IMR-90 (cell line): ENCODE measurements around the gene GFI1. TPM values are rescaled to one million over a fixed set of nuclear protein-coding genes. Genes with fewer than 3 reads are reported as not detected.

ENCODE experiments used
- ATAC-seq: fragments of 200-7000 bp; cut with Tn5 transposase; 2 replicates; pipeline ENCODE4 v1.9.1; 2020; ENCODE audit warnings: low read depth, mild to moderate bottlenecking, moderate library complexity
- BruUV-seq: library from RNA; stranded (reverse); fragments of 400-500 nt; replicated peaks from 2 replicates; lab custom pipeline; 2021; lab: Mats Ljungman, UMichigan
- CTCF ChIA-PET: fragments of 300-600 bp; formaldehyde crosslinking; extraction: SDS; loops from one replicate; lab custom pipeline; 2021; ENCODE audit warnings: antibody characterized with exemption; lab: Yijun Ruan, JAX
- POLR2A ChIA-PET: fragments of 300-600 bp; sonication (Branson Sonifier 250); formaldehyde crosslinking; loops from one replicate; lab custom pipeline; 2022; ENCODE audit warnings: antibody characterized with exemption; ENCODE audit not compliant: unreplicated experiment; lab: Charles Lee
- DNase-seq: peaks from one replicate; pipeline ENCODE4 v3.0.0; 2013
- H2AFZ ChIP-seq: replicated peaks from 2 replicates; pipeline ENCODE3; 2013; ENCODE audit warnings: low read length, mild to moderate bottlenecking; ENCODE audit not compliant: poor library complexity
- H2AK5ac ChIP-seq: 2 replicates; pipeline ENCODE4 v1.6.1; 2013; ENCODE audit warnings: low read depth, low read length, inconsistent platforms
- H2AK9ac ChIP-seq: replicated peaks from 2 replicates; pipeline ENCODE3; 2013; ENCODE audit warnings: mild to moderate bottlenecking, low read depth, low read length, moderate library complexity; ENCODE audit not compliant: poor library complexity
- H2BK120ac ChIP-seq: 2 replicates; pipeline ENCODE4 v1.6.1; 2013; ENCODE audit warnings: low read depth, low read length, inconsistent platforms
- H2BK15ac ChIP-seq: 3 replicates; pipeline ENCODE4 v1.6.1; 2013; ENCODE audit warnings: low read depth, low read length, inconsistent platforms
- H2BK20ac ChIP-seq: 2 replicates; pipeline ENCODE4 v1.6.1; 2013; ENCODE audit warnings: low read depth, mild to moderate bottlenecking, inconsistent platforms, low read length, moderate library complexity
- H2BK5ac ChIP-seq: 2 replicates; pipeline ENCODE4 v1.6.1; 2013; ENCODE audit warnings: mild to moderate bottlenecking, low read depth, low read length, inconsistent platforms; ENCODE audit not compliant: poor library complexity, severe bottlenecking
- H3K14ac ChIP-seq: replicated peaks from 2 replicates; pipeline ENCODE4 v1.6.1; 2013; ENCODE audit warnings: low read depth, low read length, inconsistent platforms
- H3K18ac ChIP-seq: 2 replicates; pipeline ENCODE4 v1.6.1; 2013; ENCODE audit warnings: low read depth, low read length, control low read depth
- H3K23ac ChIP-seq: 2 replicates; pipeline ENCODE4 v1.6.1; 2013; ENCODE audit warnings: low read depth, low read length, inconsistent platforms
- H3K27ac ChIP-seq: 2 replicates; pipeline ENCODE4 v1.5.1; 2013; ENCODE audit warnings: mild to moderate bottlenecking, control low read depth, low read length; ENCODE audit not compliant: insufficient read depth
- H3K27me3 ChIP-seq: 2 replicates; pipeline ENCODE4 v1.6.1; 2013; ENCODE audit warnings: low read length; ENCODE audit not compliant: control insufficient read depth, insufficient read depth
- H3K36me3 ChIP-seq: 2 replicates; pipeline ENCODE4 v1.6.1; 2013; ENCODE audit warnings: low read length, mixed read lengths; ENCODE audit not compliant: control insufficient read depth, insufficient read depth
- H3K4ac ChIP-seq: 2 replicates; pipeline ENCODE4 v1.6.1; 2013; ENCODE audit warnings: low read depth, low read length, inconsistent platforms
- H3K4me1 ChIP-seq: 2 replicates; pipeline ENCODE4 v1.6.1; 2013; ENCODE audit warnings: low read length, mixed read lengths; ENCODE audit not compliant: control insufficient read depth, insufficient read depth
- H3K4me2 ChIP-seq: 2 replicates; pipeline ENCODE4 v1.6.1; 2013; ENCODE audit warnings: low read depth, mild to moderate bottlenecking, control low read depth, low read length, moderate library complexity
- H3K4me3 ChIP-seq: 2 replicates; pipeline ENCODE4 v1.5.1; 2013; ENCODE audit warnings: low read depth, mild to moderate bottlenecking, control low read depth, low read length, moderate library complexity; ENCODE audit not compliant: insufficient read depth
- H3K56ac ChIP-seq: 2 replicates; pipeline ENCODE4 v1.6.1; 2013; ENCODE audit warnings: low read length, inconsistent platforms; ENCODE audit not compliant: insufficient read depth; ENCODE audit errors: extremely low read depth
- H3K79me1 ChIP-seq, 2 experiments: 2 replicates each; pipeline ENCODE4 v1.6.1; 2013; ENCODE audit warnings: low read length in 2 of 2, inconsistent platforms in 1 of 2, low read depth in 1 of 2
- H3K9ac ChIP-seq: 2 replicates; pipeline ENCODE4 v1.6.1; 2013; ENCODE audit warnings: low read depth, low read length, control low read depth
- H3K9me1 ChIP-seq: 2 replicates; pipeline ENCODE4 v1.6.1; 2013; ENCODE audit warnings: low read length, inconsistent platforms; ENCODE audit not compliant: insufficient read depth
- H3K9me3 ChIP-seq: 2 replicates; pipeline ENCODE4 v1.6.1; 2013; ENCODE audit warnings: low read length; ENCODE audit not compliant: control insufficient read depth, insufficient read depth
- H4K20me1 ChIP-seq: 2 replicates; pipeline ENCODE4 v1.6.1; 2013; ENCODE audit warnings: low read length, inconsistent platforms; ENCODE audit not compliant: insufficient read depth
- H4K5ac ChIP-seq: 2 replicates; pipeline ENCODE4 v1.6.1; 2013; ENCODE audit warnings: mild to moderate bottlenecking, low read depth, low read length, control low read depth
- H4K8ac ChIP-seq, 2 experiments: 2 replicates each; pipeline ENCODE4 v1.6.1; 2013; ENCODE audit warnings: low read depth in 2 of 2, low read length in 2 of 2, control low read depth in 1 of 2, inconsistent platforms in 1 of 2
- H4K91ac ChIP-seq: 2 replicates; pipeline ENCODE4 v1.6.1; 2013; ENCODE audit warnings: low read depth, low read length, inconsistent platforms; ENCODE audit not compliant: insufficient read depth
- BHLHE40 ChIP-seq: fragments of 150-350 bp; IDR thresholded peaks from 2 replicates; pipeline ENCODE4 v1.6.1; 2016; ENCODE audit warnings: mild to moderate bottlenecking, low read depth, low read length
- MAFK ChIP-seq: IDR thresholded peaks from 2 replicates; pipeline ENCODE4 v1.6.1; 2012; ENCODE audit warnings: low read depth, low read length, improper control_type of control experiment
- MAZ ChIP-seq: IDR thresholded peaks from 2 replicates; pipeline ENCODE4 v1.6.1; 2012; ENCODE audit warnings: low read depth, mild to moderate bottlenecking, low read length, improper control_type of control experiment, moderate library complexity, borderline replicate concordance
- MXI1 ChIP-seq: IDR thresholded peaks from 2 replicates; pipeline ENCODE4 v1.6.1; 2012; ENCODE audit warnings: low read depth, mild to moderate bottlenecking, low read length, moderate library complexity, borderline replicate concordance
- NFE2L2 ChIP-seq: fragments of 150-350 bp; IDR thresholded peaks from 2 replicates; pipeline ENCODE4 v1.6.1; 2016; ENCODE audit warnings: low read depth, mild to moderate bottlenecking, low read length
- RAD21 ChIP-seq: IDR thresholded peaks from 2 replicates; pipeline ENCODE4 v1.6.1; 2012; ENCODE audit warnings: low read length, improper control_type of control experiment
- SMC3 ChIP-seq: fragments of 150-350 bp; IDR thresholded peaks from 2 replicates; pipeline ENCODE4 v1.6.1; 2016; ENCODE audit warnings: low read depth, mild to moderate bottlenecking, antibody characterized with exemption, low read length, moderate library complexity
- USF2 ChIP-seq: fragments of 150-350 bp; IDR thresholded peaks from 2 replicates; pipeline ENCODE4 v1.6.1; 2017; ENCODE audit warnings: mild to moderate bottlenecking, antibody characterized with exemption, low read length, low read depth
- WGBS, 2 experiments: methylation state at CpG; one replicate each; pipeline versions ENCODE4 v1.1.5 to v1.1.7; 2013; ENCODE audit warnings: missing lambda C conversion rate in 2 of 2; ENCODE audit not compliant: insufficient read length in 1 of 2; ENCODE audit errors: extremely low coverage in 2 of 2; 5-methylcytosine and 5-hydroxymethylcytosine counted together
- dilution Hi-C: fragments of 300-500 bp; cut with HindIII; formaldehyde crosslinking; loops from one replicate; pipeline ENCODE4 v1.14.3; 2018; ENCODE audit warnings: low sequenced_read_pairs; ENCODE audit not compliant: unreplicated experiment
- in situ Hi-C: fragments of 300-500 bp; cut with MboI; formaldehyde crosslinking; loops from 3 replicates; pipeline ENCODE4 v1.14.3; 2019; ENCODE audit warnings: low sequenced_read_pairs, inconsistent platforms, mixed read lengths
- intact Hi-C: fragments of 100-400 bp; cut with micrococcal nuclease; formaldehyde crosslinking; loops from 2 replicates; pipeline ENCODE4 v1.10.0; 2022
- polyA plus RNA-seq, 3 experiments: library from polyadenylated mRNA; depleted of rRNA; stranded (reverse); fragments of >200 nt; gene quantifications; 2 replicates each; pipeline ENCODE4 v1.2.3, GENCODE V29; 2012; ENCODE audit warnings: low replicate concordance in 1 of 3
- total RNA-seq: library from RNA; depleted of rRNA; stranded (reverse); fragments of >200 nt; gene quantifications from 2 replicates; pipeline ENCODE4 v1.2.3, GENCODE V29; 2012

Gene GFI1
- total and polyA plus RNA-seq, 2 of the 4 experiments (the other 2 are of a cell fraction), result under 0.01 to 0.21 TPM

DNA sequence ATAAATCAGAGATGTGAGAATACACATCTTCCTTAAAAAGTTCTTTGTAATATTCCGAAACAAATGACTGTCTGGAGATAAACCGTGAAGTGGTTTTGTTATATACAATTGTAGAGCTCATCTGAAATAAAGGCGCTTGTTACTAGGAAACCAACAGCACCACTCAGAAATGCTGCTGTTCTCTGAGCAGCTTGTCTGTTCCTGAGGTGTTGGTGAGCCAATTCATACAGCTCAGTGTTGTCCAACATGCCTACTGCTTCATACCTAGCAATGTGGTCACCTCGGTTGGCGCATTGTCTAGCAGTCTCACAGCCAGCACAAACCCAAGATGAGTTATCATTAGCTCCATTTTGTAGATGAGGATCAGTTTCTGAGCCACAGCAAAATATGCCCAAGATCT, 44.4 kb downstream of the GFI1 start:
- 100% methylated on average over 2 of the region's 5 CpGs; no CpG with 5 or more reads in 1 of the 2 experiments for WGBS, 2 experiments
- BruUV-seq, result no TSS peak
- CTCF ChIA-PET, result no interaction called here

More for the DNA sequence above, 44.4 kb downstream of the GFI1 start:
- no peak for ATAC-seq
- POLR2A ChIA-PET, result no interaction called here
- Histone ChIP-seq H4K91ac (no peak overlapping the region), H2BK15ac (no peak overlapping the region), H4K5ac (no peak overlapping the region), H2AK9ac (no peak overlapping the region), H3K9me3 (no peaks in the 10 kb centered on the region), H3K79me1 (no peaks in the 10 kb centered on the region), H2AK5ac (peak overlapping the region; percentile 58; the same call in 1 of the 2 replicates), H2AFZ (peak overlapping the region; percentile 79), H4K8ac (no peak overlapping the region), H3K56ac (no peak overlapping the region), H3K27me3 (no peaks in the 10 kb centered on the region), H3K9me1 (peaks cover 13% of the 10 kb centered on the region), H3K23ac (no peak overlapping the region), H3K9ac (no peak overlapping the region), H3K36me3 (no peaks in the 10 kb centered on the region), H2BK5ac (no peak overlapping the region), H3K4me2 (no peak overlapping the region), H3K4me1 (peaks cover 12% of the 10 kb centered on the region), H3K18ac (no peak overlapping the region), H3K4ac (no peak overlapping the region), H3K14ac (no peak overlapping the region; the same call in 1 of the 2 replicates), H4K20me1 (no peaks in the 10 kb centered on the region), H3K4me3 (no peak overlapping the region), H2BK120ac (no peak overlapping the region), H3K27ac (no peak overlapping the region), H2BK20ac (peak overlapping the region; percentile 65)
- in situ Hi-C loops, result no loop called here
- intact Hi-C loops, result no loop called here
- no peak for TF ChIP-seq MXI1
- no peak for TF ChIP-seq RAD21
- TF ChIP-seq USF2, result no peak
- no peak for TF ChIP-seq NFE2L2
- TF ChIP-seq MAZ, result no peak
- no peak for TF ChIP-seq SMC3
- TF ChIP-seq MAFK, result no peak
- TF ChIP-seq BHLHE40, result no peak
- no peak for DNase-seq
- dilution Hi-C loops, result no loop called here
